ENCODE data around the gene HSD11B1L.
A peak's percentile ranks its signal among the peaks of the same experiment; 100 is the strongest.

The HSD11B1L gene

GRCh38 chr19:5667751-5668271 is 13.0 kb upstream of the HSD11B1L start:
- no peak for DNase-seq

- no peak for DNase-seq
These were observed 11.6 kb upstream of the HSD11B1L start for GRCh38 chr19:5669212-5669611.

DNA sequence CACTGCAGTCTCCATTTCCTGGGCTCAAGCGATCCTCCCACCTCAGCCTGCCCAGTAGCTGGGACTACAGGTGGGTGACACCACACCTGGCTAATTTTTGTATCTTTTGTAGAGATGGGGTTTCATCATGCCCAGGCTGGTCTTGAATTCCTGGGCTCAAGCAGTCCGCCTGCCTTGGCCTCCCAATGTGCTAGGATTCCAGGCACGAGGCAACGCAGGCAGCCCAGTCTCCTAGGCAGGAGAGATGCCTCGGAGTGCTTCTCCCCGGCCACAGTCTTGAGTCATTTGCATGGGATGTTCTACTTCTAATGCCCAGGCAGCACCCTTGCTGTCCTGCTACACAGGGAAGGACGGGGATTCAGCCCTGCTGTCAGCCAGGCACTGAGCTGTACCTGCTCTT is 9.2 kb upstream of the HSD11B1L start:
- DNase-seq = no peak

- DNase-seq = no peak
These were observed 7.9 kb upstream of the HSD11B1L start for GRCh38 chr19:5672708-5673459.

DNA sequence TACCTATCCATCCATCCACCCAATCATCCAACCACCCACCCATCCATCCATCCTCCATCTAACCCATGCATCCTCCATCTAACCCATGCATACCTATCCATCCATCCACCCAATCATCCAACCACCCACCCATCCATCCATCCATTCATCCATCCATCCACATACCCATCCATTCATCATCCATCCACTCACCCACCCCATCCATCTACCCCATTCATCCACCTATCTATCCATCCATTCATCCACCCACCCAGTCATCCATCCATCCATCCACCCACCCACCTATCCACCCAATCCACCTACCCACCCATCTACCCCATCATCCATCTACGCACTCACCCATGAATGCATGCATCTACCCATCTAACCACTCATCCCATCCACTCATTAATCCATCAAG is 7.1 kb upstream of the HSD11B1L start:
- DNase-seq = no peak

- DNase-seq = no peak
These were observed 6.1 kb upstream of the HSD11B1L start for GRCh38 chr19:5674714-5675113.

DNA sequence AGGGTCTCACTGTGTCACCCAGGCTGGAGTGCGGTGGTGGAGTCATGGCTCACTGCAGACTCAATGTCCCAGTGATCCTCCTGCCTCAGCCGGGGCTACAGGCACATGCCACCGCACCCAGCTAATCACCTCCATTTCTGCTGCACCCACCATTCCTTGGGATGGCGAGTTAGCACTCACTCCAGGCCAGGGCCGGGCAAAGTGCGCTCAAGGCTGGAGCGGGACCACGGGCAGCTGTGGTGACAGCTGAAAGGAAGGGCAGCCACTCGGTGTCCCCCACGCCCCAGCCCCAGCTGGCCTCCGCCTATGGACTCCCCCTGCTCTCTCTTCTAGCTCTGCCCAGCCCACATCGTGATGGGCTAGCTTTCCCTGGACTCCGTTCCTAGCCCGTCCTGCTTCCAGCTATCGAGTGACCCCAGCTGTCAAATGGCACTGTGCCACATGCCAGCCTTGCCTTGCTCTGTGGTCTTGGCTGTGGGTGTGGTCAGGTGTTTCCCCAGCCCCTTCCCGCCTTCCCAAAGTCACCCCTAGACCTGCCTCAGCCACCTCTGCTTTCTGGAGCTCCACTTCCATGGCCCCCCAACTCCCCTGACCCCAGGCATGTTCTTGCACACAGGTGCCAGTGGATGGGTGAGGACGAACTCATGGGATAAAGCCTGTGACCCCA is 4.6 kb upstream of the HSD11B1L start:
- no peak for DNase-seq

- DNase-seq = no peak
These were observed 4.1 kb upstream of the HSD11B1L start for GRCh38 chr19:5676772-5677105.

GRCh38 chr19:5677136-5677535 is 3.7 kb upstream of the HSD11B1L start:
- DNase-seq = no peak

DNA sequence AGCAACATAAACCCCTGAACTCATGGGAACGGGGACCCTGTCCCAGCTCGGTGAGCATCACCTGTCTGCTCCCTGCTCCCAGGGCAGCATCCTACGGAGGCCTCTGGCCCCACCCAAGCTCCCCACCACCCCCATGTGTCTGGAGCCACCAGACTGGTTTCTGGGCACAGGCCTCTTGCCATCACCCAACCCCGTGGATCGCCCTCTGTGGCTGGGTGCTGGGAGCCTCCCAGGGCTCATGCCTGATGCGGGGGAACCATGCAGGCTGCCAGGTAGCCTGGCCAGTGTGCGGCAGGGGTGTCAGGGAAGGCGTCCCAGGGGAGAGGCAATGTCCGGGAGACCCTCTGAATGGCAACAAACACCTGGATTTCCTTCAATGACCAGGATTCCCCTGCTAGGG is 3.2 kb upstream of the HSD11B1L start:
- no peak for DNase-seq

DNA sequence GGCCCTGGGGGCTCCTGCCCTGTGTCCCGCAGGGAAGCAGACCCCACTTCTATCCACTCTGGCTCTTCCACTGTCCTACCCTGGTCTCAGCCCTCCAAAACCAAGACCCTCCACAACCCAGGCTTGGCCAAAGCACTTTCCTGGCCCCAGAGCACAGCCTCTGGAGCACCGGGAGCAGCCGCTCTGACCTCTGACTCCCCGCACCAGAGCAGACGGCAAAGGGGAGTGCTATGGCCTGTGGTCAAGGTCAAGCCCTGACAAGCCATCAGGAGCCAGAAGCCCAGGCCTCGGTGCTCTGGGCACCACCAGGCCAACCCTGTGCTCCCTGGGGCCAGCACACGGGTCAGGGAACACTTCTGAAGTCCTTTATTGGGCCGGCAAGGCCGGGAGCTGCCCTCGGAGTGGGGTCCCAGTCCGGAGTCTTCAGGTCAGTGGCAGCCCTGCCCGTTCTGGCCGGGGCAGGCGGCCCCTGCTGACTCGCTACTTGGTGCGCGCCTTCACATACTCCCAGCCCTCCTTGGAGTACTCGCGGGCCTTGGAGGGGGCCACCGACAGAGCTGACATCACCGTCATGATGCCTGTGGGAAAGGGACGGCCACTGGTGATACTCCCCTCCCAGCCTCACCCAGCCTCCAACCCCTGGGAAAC is 2.6 kb upstream of the HSD11B1L start:
- DNase-seq = no peak

DNA sequence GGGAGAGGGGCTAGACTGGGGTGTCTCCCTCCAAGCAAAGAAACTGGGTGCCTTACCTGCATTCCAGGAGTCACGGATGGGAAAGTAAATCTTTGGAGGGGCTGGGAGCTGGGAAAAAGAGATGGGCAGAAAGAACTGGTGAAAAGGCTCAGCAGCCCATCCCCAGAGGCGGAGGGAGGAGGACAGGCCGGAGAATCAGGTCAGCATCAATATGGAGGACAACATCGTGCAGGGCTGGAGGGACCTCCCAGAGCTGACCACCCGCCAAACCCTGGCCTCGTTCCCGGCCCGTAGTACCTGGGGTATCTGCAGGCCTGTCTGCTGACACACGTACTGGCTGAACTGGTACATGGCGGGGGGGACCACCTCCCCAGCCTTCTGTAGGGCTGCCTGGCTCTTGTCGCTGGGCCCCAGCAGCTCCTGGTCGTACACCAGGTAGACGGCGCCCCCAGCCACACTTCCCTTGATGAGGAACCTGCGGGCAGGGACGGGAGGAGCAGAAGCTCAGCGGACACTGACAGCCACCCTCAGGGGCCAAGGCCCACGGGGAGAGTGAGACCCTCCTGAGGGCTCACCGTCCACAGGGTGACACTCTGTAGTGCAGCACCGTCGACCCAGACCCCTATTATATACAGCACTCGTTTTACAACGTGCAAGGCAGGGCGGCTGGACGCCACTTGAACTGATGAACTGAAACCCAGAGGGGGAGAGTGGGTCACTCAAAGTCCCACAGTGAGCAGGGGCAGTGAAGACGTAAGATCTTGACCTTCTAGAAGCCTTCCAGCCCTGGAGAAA is 1.3 kb upstream of the HSD11B1L start:
- no peak for DNase-seq

GRCh38 chr19:5680084-5680436 is 767 bp upstream of the HSD11B1L start:
- peak in 1 of 2 donors; percentile 16 for DNase-seq

GRCh38 chr19:5681391-5682106 is 722 bp downstream of the HSD11B1L start:
- DNase-seq = no peak

- no peak for DNase-seq
These were observed 1.3 kb downstream of the HSD11B1L start for GRCh38 chr19:5682107-5682482.

DNA sequence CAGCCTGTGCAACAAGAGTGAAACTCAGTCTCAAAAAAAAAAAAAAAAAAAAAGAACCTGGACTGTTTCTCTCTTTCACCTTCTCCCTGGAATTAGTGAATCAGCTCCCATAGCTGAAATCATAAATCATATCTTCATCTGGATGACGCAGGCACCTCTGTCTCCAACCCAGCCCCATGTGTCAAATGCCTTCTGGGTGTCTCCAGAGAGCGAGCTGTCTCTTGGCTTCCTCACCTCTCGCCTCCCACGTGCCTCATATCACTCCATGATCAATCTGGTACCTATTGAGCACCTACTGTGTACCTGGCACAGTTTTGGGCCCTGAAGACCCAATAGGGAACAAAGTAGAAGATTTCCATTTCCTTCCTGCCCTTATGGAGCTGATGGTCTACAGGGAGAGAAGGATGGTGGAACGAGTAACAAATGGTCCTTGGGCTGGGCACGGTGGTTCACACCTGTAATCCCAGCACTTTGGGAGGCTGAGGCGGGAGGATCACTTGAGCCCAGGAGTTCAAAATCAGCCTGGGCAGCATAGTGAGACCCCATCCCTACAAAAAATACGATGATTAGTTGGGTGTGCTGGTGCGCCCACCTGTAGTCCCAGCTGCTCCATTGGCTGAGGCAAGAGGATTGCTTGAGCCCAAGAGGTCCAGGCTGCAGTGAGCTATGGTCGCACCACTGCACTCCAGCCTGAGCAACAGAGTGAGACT is 2.5 kb downstream of the HSD11B1L start:
- no peak for DNase-seq

DNA sequence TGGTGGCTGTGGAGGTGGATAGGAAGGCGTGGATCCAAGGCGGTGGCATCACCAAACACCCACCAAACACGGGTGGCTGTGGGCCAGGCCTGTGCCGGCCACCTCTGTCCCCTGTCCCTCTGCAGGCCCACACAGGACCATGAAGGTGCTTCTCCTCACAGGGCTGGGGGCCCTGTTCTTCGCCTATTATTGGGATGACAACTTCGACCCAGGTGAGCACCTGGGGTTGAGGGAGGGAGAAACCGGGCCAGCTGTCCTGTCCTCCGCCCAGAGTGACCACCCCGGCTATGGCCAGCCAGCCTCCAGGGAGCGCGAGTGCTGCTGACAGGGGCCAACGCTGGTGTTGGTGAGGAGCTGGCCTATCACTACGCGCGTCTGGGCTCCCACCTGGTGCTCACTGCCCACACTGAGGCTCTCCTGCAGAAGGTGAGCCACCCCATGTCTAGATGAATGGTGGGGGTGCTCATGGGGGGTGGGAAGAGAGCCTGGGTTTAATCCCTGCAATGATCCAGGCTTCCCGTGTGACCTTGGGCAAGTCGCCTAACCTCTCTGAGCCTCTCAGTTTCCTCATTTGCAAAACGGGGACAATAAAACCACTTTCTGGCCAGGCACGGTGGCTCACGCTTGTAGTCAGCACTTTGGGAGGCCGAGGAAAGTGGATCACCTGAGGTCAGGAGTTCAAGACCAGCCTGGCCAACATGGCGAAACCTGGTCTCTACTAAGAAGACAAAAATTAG is 4.0 kb downstream of the HSD11B1L start:
- no peak for DNase-seq

DNA sequence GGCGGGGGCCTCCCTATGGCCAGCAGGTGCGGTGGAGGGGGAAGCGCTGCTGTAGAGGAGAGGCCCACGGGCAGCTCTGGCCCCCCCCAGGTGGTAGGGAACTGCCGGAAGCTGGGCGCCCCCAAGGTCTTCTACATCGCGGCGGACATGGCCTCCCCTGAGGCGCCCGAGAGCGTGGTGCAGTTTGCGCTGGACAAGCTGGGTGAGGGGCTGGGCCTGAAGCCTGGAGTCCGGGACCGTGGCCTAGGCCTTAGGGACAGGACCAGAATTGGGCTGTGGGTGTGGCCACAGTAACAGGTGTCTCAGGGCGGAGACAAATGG is 5.5 kb downstream of the HSD11B1L start:
- DNase-seq = no peak

DNA sequence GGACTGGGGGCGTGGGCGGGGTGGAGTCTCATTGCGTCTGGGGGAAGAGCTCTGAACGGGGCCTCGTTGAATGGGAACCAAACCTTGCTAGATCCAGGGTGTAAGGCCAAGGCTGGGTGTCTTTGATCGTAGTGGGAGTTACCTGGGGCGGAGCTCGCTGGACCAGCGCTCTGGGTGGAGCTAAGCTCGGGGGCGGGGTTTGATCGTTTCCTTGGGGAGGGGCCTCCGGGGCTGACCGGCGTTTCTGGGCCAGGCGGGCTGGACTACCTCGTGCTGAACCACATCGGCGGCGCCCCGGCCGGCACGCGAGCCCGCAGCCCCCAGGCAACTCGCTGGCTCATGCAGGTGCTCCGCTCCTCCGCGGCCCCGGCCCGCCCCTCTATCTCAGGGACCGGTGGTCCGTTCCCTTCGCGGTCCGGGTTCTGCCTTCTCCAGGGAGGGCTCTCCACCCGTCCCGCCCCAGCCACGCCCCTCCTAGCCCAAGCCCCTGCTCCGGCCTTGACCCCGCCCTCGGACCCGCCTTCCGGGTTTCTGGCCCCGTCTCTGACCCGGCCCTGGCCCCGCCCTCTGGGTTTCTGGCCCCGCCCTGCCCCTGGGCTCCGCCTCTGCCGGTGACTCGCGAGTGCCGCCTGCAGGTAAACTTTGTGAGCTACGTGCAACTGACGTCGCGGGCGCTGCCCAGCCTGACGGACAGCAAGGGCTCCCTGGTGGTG is 6.0 kb downstream of the HSD11B1L start:
- DNase-seq = peak; percentile 93 to 100

DNA sequence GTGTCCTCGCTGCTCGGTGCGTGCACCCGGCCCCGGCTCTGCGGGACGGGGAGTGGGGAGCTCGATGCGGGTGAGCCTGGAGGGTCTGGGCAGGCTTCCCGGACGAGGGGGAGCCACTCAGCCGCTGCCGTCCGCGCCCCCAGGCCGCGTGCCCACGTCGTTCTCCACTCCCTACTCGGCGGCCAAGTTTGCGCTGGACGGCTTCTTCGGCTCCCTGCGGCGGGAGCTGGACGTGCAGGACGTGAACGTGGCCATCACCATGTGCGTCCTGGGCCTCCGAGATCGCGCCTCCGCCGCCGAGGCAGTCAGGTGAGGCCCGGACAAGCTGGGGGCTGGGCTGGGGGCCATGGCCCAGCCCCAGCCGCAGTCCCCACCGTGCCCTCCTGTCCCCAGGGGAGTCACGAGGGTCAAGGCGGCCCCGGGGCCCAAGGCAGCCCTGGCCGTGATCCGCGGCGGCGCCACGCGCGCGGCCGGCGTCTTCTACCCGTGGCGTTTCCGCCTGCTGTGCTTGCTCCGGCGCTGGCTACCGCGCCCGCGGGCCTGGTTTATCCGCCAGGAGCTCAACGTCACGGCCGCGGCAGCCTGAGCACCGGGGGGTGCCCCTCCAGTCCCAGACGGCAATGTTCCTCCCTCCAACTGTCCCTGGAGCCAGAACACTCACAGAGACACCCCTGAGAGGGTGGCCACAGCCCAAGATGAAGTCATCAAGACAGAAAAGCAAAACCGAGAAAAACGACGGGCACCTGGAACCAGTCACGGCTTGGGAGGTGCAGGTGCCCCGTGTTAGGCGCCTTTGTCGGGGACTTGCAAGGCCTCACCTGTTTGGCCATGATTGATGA is 6.8 kb downstream of the HSD11B1L start:
- no peak for DNase-seq

Data from inflammatory macrophage treated with lipopolysaccharide for 1 hour (primary cell).